ENCODE measurements around the gene ZNF860.

ZNF860 gene

DNA sequence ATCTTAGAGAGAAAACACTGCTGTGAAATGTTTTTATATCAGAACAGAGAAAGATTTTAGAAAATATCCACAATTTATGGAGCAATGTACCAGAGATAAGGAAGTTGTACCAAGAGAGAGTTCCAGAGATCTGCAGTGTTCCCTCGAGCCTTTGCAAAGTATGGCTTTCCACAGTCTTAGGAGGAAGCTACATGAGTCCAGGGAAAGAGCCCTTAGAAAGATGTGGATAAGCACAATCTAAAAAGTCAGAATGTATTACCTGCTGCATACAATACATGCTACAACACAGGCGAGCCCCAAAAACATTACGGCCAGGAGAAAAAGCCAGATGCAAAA, 56.4 kb downstream of the ZNF860 start:
- Histone ChIP-seq H3K9me3 (ENCODE audit: control insufficient read depth, low read length) (no peaks in the 10 kb centered on the region), H3K9ac (ENCODE audit: low read length) (no peak overlapping the region), H3K36me3 (ENCODE audit: control insufficient read depth, insufficient read depth, low read length) (no peaks in the 10 kb centered on the region), H3K4me1 (ENCODE audit: control insufficient read depth, insufficient read depth, low read length) (peaks cover 16% of the 10 kb centered on the region), H3K4me3 (ENCODE audit: low read length) (no peak overlapping the region), H3K27me3 (ENCODE audit: control insufficient read depth, insufficient read depth, low read length) (no peaks in the 10 kb centered on the region)

- no peaks in the 10 kb centered on the region for H3K36me3 ChIP-seq (ENCODE audit: control insufficient read depth, insufficient read depth, low read length)
- peaks cover 24% of the 10 kb centered on the region for H3K4me1 ChIP-seq (ENCODE audit: control insufficient read depth, insufficient read depth, low read length)
- H3K4me3 ChIP-seq (ENCODE audit: low read length): no peak overlapping the region
- H3K27me3 ChIP-seq (ENCODE audit: control insufficient read depth, insufficient read depth, low read length): no peaks in the 10 kb centered on the region
- H3K9me3 ChIP-seq (ENCODE audit: control insufficient read depth, low read length): no peaks in the 10 kb centered on the region
- H3K9ac ChIP-seq (ENCODE audit: low read length): no peak overlapping the region
These were observed 59.8 kb downstream of the ZNF860 start for GRCh38 chr3:32041316-32041715.
